ENCODE measurements around the gene USP3. TPM values are rescaled to one million over a fixed set of nuclear protein-coding genes. Genes with fewer than 3 reads are reported as not detected.

USP3 gene
- total RNA-seq, 6 experiments from 2014 or later = 21.9 to 33.8 (median 24.8) TPM

- WGBS (ENCODE audit: insufficient coverage, low coverage, low lambda C conversion rate, missing lambda C conversion rate) = 90% methylated on average over 3 of the region's 3 CpGs
- DNase-seq = no peak
- Histone ChIP-seq H3K9me3 (no peaks in the 10 kb centered on the region), H3K4me1 (no peaks in the 10 kb centered on the region), H3K4me3 (no peak overlapping the region), H3K27me3 (no peaks in the 10 kb centered on the region), H3K36me3 (peaks cover 0 to 72% (median 33%) of the 10 kb centered on the region in 4 donors), H3K27ac (no peak overlapping the region)
- TF ChIP-seq CTCF (IDR thresholded peaks at IDR 0.05) = no peak
- TF ChIP-seq POLR2A (IDR thresholded peaks at IDR 0.05) = no peak
- intact Hi-C loops (cut with DNase I) = no loop called here
- no peak for ATAC-seq
Measured at GRCh38 chr15:63640146-63640545, 135.8 kb downstream of the USP3 start.

Other genes with a start within 250 kb of the USP3 start
- gene APH1B, start 227.0 kb upstream of the USP3 start, total RNA-seq = 1 to 10 TPM; 2.2 to 7.4 (median 4.7) TPM
- gene CA12, start 122.7 kb upstream of the USP3 start, total RNA-seq = 10 to 100 TPM in 2 of 6 experiments, 1 to 10 TPM in 1, under 1 TPM in 3; 0.02 to 18.3 (median 1.4) TPM
- gene FBXL22, start 92.8 kb downstream of the USP3 start, total RNA-seq = under 1 TPM in 4 of 6 experiments, not detected in 2; 0.26 to 0.56 (median 0.44) TPM